ENCODE results near the gene SUPT3H.

DNA sequence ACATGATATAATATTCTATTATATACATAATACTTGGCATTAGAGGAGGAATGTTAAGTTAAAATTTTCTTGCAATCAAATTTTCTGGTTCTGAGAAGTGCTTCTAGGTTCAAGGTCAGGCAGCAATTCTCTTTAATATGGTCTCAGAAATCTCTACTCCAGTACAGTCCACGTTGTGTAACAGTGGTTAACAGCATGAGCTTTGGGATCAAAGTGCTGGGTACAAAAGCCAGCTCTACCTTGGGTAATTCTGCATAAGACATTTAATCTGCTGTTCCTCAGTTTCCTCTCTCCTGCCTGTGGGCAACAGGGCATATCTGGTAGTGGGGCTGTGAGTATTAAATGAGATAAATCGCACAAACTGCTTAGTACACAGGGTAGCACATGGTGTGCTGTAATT is 552.5 kb downstream of the SUPT3H start:
- TF ChIP-seq BRCA1 (IDR thresholded peaks at IDR 0.05; ENCODE audit: low read depth, low read length): no peak
- no peak for TF ChIP-seq ZNF274 (IDR thresholded peaks at IDR 0.05; ENCODE audit: borderline replicate concordance, extremely low read depth, low read length)
- TF ChIP-seq EZH2 (IDR thresholded peaks at IDR 0.05; ENCODE audit: low read depth, low read length, severe bottlenecking): no peak
- no peak for TF ChIP-seq POLR2A (IDR thresholded peaks at IDR 0.05; ENCODE audit: control extremely low read depth in 1 of 2, low read depth in 2 of 2, low read length in 2 of 2)
- TF ChIP-seq, protein P1, sequence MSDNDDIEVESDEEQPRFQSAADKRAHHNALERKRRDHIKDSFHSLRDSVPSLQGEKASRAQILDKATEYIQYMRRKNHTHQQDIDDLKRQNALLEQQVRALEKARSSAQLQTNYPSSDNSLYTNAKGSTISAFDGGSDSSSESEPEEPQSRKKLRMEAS (IDR thresholded peaks at IDR 0.05): no peak
- no peak for TF ChIP-seq BCL11A (IDR thresholded peaks at IDR 0.05; ENCODE audit: low read depth in 2 of 2, low read length in 2 of 2)
- TF ChIP-seq, protein P2, sequence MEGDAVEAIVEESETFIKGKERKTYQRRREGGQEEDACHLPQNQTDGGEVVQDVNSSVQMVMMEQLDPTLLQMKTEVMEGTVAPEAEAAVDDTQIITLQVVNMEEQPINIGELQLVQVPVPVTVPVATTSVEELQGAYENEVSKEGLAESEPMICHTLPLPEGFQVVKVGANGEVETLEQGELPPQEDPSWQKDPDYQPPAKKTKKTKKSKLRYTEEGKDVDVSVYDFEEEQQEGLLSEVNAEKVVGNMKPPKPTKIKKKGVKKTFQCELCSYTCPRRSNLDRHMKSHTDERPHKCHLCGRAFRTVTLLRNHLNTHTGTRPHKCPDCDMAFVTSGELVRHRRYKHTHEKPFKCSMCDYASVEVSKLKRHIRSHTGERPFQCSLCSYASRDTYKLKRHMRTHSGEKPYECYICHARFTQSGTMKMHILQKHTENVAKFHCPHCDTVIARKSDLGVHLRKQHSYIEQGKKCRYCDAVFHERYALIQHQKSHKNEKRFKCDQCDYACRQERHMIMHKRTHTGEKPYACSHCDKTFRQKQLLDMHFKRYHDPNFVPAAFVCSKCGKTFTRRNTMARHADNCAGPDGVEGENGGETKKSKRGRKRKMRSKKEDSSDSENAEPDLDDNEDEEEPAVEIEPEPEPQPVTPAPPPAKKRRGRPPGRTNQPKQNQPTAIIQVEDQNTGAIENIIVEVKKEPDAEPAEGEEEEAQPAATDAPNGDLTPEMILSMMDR (IDR thresholded peaks at IDR 0.05; ENCODE audit: control extremely low read depth in 1 of 3, insufficient read depth in 1 of 3, low read depth in 1 of 3, low read length in 3 of 3): no peak
- TF ChIP-seq, protein P3, sequence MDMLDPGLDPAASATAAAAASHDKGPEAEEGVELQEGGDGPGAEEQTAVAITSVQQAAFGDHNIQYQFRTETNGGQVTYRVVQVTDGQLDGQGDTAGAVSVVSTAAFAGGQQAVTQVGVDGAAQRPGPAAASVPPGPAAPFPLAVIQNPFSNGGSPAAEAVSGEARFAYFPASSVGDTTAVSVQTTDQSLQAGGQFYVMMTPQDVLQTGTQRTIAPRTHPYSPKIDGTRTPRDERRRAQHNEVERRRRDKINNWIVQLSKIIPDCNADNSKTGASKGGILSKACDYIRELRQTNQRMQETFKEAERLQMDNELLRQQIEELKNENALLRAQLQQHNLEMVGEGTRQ (IDR thresholded peaks at IDR 0.05; ENCODE audit: low read length): no peak
- TF ChIP-seq CBX5 (IDR thresholded peaks at IDR 0.05; ENCODE audit: low read depth, low read length): no peak
- TF ChIP-seq, protein P4, sequence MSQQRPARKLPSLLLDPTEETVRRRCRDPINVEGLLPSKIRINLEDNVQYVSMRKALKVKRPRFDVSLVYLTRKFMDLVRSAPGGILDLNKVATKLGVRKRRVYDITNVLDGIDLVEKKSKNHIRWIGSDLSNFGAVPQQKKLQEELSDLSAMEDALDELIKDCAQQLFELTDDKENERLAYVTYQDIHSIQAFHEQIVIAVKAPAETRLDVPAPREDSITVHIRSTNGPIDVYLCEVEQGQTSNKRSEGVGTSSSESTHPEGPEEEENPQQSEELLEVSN (IDR thresholded peaks at IDR 0.05): no peak
